Measurements from ENCODE around the gene INSL3. TPM values are rescaled to one million over a fixed set of nuclear protein-coding genes. Genes with fewer than 3 reads are reported as not detected.

The INSL3 gene
- polyA plus RNA-seq, 3 donors: 0.25 to 1.7 (median 0.64) TPM

GRCh38 chr19:17860331-17860992 lies 39.1 kb upstream of the INSL3 start:
- Histone ChIP-seq H3K4me3 (replicated peaks in 1 of 3; ENCODE audit: low read depth in 2 of 3, low read length in 3 of 3) (peak overlapping the region; percentile 93 to 99 (median 98)), H3K27ac (ENCODE audit: low read depth in 1 of 2, low read length in 2 of 2) (peak overlapping the region; percentile 38 to 80), H3K9ac (ENCODE audit: insufficient read depth, low read length, poor library complexity, severe bottlenecking) (peak overlapping the region; percentile 86), H4K20me1 (ENCODE audit: insufficient read depth, low read length) (peaks cover 55% of the 10 kb centered on the region), H2AFZ (ENCODE audit: insufficient read depth, low read depth, low read length, poor library complexity, severe bottlenecking) (peak overlapping the region; percentile 80), H3K27me3 (ENCODE audit: control insufficient read depth in 2 of 2, insufficient read depth in 2 of 2, low read length in 2 of 2) (no peaks in the 10 kb centered on the region), H3K9me3 (replicated peaks in 1 of 2; ENCODE audit: control insufficient read depth in 1 of 2, insufficient read depth in 1 of 2, low read length in 2 of 2) (no peaks in the 10 kb centered on the region), H3K4me1 (ENCODE audit: control insufficient read depth in 1 of 2, insufficient read depth in 2 of 2, low read length in 2 of 2) (peaks cover 17 to 21% of the 10 kb centered on the region in 2 donors), H3K4me2 (replicated peaks; ENCODE audit: extremely low read depth, low read length, poor library complexity, severe bottlenecking) (peak overlapping the region; percentile 94), H3K36me3 (replicated peaks in 1 of 2; ENCODE audit: control insufficient read depth in 1 of 2, insufficient read depth in 2 of 2, low read length in 2 of 2) (peaks cover 32 to 42% of the 10 kb centered on the region in 2 donors), H3K79me2 (ENCODE audit: insufficient read depth, low read length) (peaks cover 28% of the 10 kb centered on the region)
- DNase-seq: no peak
- Mint-ChIP-seq H3K36me3 (peaks cover 34 to 47% of the 10 kb centered on the region in 2 donors), H3K4me1 (peaks cover 25% of the 10 kb centered on the region), H3K9me3 (no peaks in the 10 kb centered on the region), H3K27ac (peak overlapping the region; percentile 51 to 93 (median 88)), H3K27me3 (ENCODE audit: low read depth in 3 of 3) (peaks cover 0 to 7% (median 2%) of the 10 kb centered on the region in 3 donors), H3K4me3 (peak overlapping the region; percentile 97 to 99)
- TF ChIP-seq CTCF (IDR thresholded peaks at IDR 0.05): no peak
- intact Hi-C loops (cut with micrococcal nuclease): no loop called here
- WGBS (ENCODE audit: insufficient coverage): 2% methylated on average over 20 of the region's 22 CpGs

GRCh38 chr19:17859533-17860330 lies 38.4 kb upstream of the INSL3 start, which contains the start of gene RPL18A:
Gene RPL18A, plus strand, starts transcription at chr19:17859910. Its CDS starts 47 bp downstream, at chr19:17859957.
- peak within 1 kb of the TSS; percentile 93 to 99 (median 98) for H3K4me3 ChIP-seq (replicated peaks in 1 of 3; ENCODE audit: low read depth in 2 of 3, low read length in 3 of 3)
- peak within 1 kb of the TSS; percentile 80 for H2AFZ ChIP-seq (ENCODE audit: insufficient read depth, low read depth, low read length, poor library complexity, severe bottlenecking)
- no peaks in the 10 kb centered on the region for H3K9me3 ChIP-seq (replicated peaks in 1 of 2; ENCODE audit: control insufficient read depth in 1 of 2, insufficient read depth in 1 of 2, low read length in 2 of 2)
- H3K36me3 Mint-ChIP-seq: peaks cover 32 to 40% of the 10 kb centered on the region in 2 donors
- under 1% methylated on average over 80 of the region's 80 CpGs for WGBS (ENCODE audit: insufficient coverage)
- peak within 1 kb of the TSS; percentile 97 to 99 for H3K4me3 Mint-ChIP-seq
- peaks cover 17 to 21% of the 10 kb centered on the region in 2 donors for H3K4me1 ChIP-seq (ENCODE audit: control insufficient read depth in 1 of 2, insufficient read depth in 2 of 2, low read length in 2 of 2)
- no peaks in the 10 kb centered on the region for H3K9me3 Mint-ChIP-seq
- H3K27me3 Mint-ChIP-seq (ENCODE audit: low read depth in 3 of 3): peaks cover 0 to 7% (median 2%) of the 10 kb centered on the region in 3 donors
- peaks cover 32 to 37% of the 10 kb centered on the region in 2 donors for H3K36me3 ChIP-seq (replicated peaks in 1 of 2; ENCODE audit: control insufficient read depth in 1 of 2, insufficient read depth in 2 of 2, low read length in 2 of 2)
- H3K27ac Mint-ChIP-seq: peak within 1 kb of the TSS; percentile 69 to 93 (median 89)
- peaks cover 28% of the 10 kb centered on the region for H3K79me2 ChIP-seq (ENCODE audit: insufficient read depth, low read length)
- peak within 1 kb of the TSS; percentile 86 for H3K9ac ChIP-seq (ENCODE audit: insufficient read depth, low read length, poor library complexity, severe bottlenecking)
- H4K20me1 ChIP-seq (ENCODE audit: insufficient read depth, low read length): peaks cover 50% of the 10 kb centered on the region
- H3K4me2 ChIP-seq (replicated peaks; ENCODE audit: extremely low read depth, low read length, poor library complexity, severe bottlenecking): peak within 1 kb of the TSS; percentile 94
- peak within 1 kb of the TSS; percentile 38 to 80 for H3K27ac ChIP-seq (ENCODE audit: low read depth in 1 of 2, low read length in 2 of 2)
- H3K4me1 Mint-ChIP-seq: peaks cover 28% of the 10 kb centered on the region
- H3K27me3 ChIP-seq (ENCODE audit: control insufficient read depth in 2 of 2, insufficient read depth in 2 of 2, low read length in 2 of 2): no peaks in the 10 kb centered on the region
- peak; percentile 99 to 100 (median 99) for DNase-seq
- TF ChIP-seq CTCF (IDR thresholded peaks at IDR 0.05): peak; percentile 76
- intact Hi-C loops (cut with micrococcal nuclease): loop anchor here (1.0 to 10.0 kb wide), 6 partner anchors 73 to 595 kb away; partner anchors contain the start of genes BABAM1 (in 1 of the 2), CCDC124 (in 1 of the 2) and USHBP1 (in 1 of the 2)

All from CD14-positive monocyte (primary cell).